ENCODE data around the gene PODNL1. TPM values are rescaled to one million over a fixed set of nuclear protein-coding genes. Genes with fewer than 3 reads are reported as not detected.

Gene PODNL1
- total and polyA plus RNA-seq, 2 experiments from 2014 or later = 0.17 to 2.4 TPM

- Histone ChIP-seq H3K4me2 (no peak overlapping the region), H4K20me1 (ENCODE audit: insufficient read depth, poor library complexity, severe bottlenecking) (no peaks in the 10 kb centered on the region), H3K4me3 (no peak overlapping the region), H3K9me2 (replicated peaks; ENCODE audit: insufficient read depth) (no peaks in the 10 kb centered on the region), H3K79me2 (no peaks in the 10 kb centered on the region), H3K9me3 (ENCODE audit: low read depth) (no peaks in the 10 kb centered on the region), H2AFZ (no peak overlapping the region), H3K27ac (no peak overlapping the region), H3K36me3 (replicated peaks; ENCODE audit: insufficient read depth, low read depth) (no peaks in the 10 kb centered on the region), H3K27me3 (no peaks in the 10 kb centered on the region), H3K4me1 (ENCODE audit: insufficient read depth) (no peaks in the 10 kb centered on the region)
- no peak for TF ChIP-seq CTCF (IDR thresholded peaks at IDR 0.05; ENCODE audit: poor library complexity)
- no peak for TF ChIP-seq EZH2 (IDR thresholded peaks at IDR 0.05; ENCODE audit: borderline replicate concordance)
- no peak for TF ChIP-seq EZH2phosphoT487 (IDR thresholded peaks at IDR 0.05; ENCODE audit: low read depth, severe bottlenecking, unreplicated experiment)
- WGBS (ENCODE audit: low lambda C conversion rate, missing lambda C conversion rate) = 100% methylated on average over 9 of the region's 11 CpGs
- no peak for DNase-seq (ENCODE audit: low spot score)
Measured at GRCh38 chr19:13920524-13920923, 17.7 kb downstream of the PODNL1 start.

GRCh38 chr19:13918726-13919411 lies 19.3 kb downstream of the PODNL1 start:
- no peak overlapping the region for H3K27ac ChIP-seq
- H3K9me2 ChIP-seq (replicated peaks; ENCODE audit: insufficient read depth) = no peaks in the 10 kb centered on the region
- WGBS (ENCODE audit: low lambda C conversion rate, missing lambda C conversion rate) = 94% methylated on average over 20 of the region's 34 CpGs
- no peaks in the 10 kb centered on the region for H4K20me1 ChIP-seq (ENCODE audit: insufficient read depth, poor library complexity, severe bottlenecking)
- H3K36me3 ChIP-seq (replicated peaks; ENCODE audit: insufficient read depth, low read depth) = no peaks in the 10 kb centered on the region
- H2AFZ ChIP-seq = no peak overlapping the region
- TF ChIP-seq EZH2phosphoT487 (IDR thresholded peaks at IDR 0.05; ENCODE audit: low read depth, severe bottlenecking, unreplicated experiment) (no peak), EZH2 (IDR thresholded peaks at IDR 0.05; ENCODE audit: borderline replicate concordance) (no peak)
- DNase-seq (ENCODE audit: low spot score) = no peak
- H3K9me3 ChIP-seq (ENCODE audit: low read depth) = no peaks in the 10 kb centered on the region
- H3K79me2 ChIP-seq = no peaks in the 10 kb centered on the region
- H3K4me1 ChIP-seq (ENCODE audit: insufficient read depth) = no peaks in the 10 kb centered on the region
- H3K4me2 ChIP-seq = no peak overlapping the region
- H3K27me3 ChIP-seq = no peaks in the 10 kb centered on the region
- no peak overlapping the region for H3K4me3 ChIP-seq

GRCh38 chr19:13917888-13918406 lies 20.3 kb downstream of the PODNL1 start:
- Histone ChIP-seq H3K27me3 (no peaks in the 10 kb centered on the region), H2AFZ (no peak overlapping the region), H3K27ac (no peak overlapping the region), H3K79me2 (no peaks in the 10 kb centered on the region), H3K4me3 (no peak overlapping the region), H3K36me3 (replicated peaks; ENCODE audit: insufficient read depth, low read depth) (no peaks in the 10 kb centered on the region), H3K4me2 (no peak overlapping the region), H3K9me2 (replicated peaks; ENCODE audit: insufficient read depth) (no peaks in the 10 kb centered on the region), H4K20me1 (ENCODE audit: insufficient read depth, poor library complexity, severe bottlenecking) (no peaks in the 10 kb centered on the region), H3K9me3 (ENCODE audit: low read depth) (no peaks in the 10 kb centered on the region), H3K4me1 (ENCODE audit: insufficient read depth) (no peaks in the 10 kb centered on the region)
- 97% methylated on average over 14 of the region's 14 CpGs for WGBS (ENCODE audit: low lambda C conversion rate, missing lambda C conversion rate)
- no peak for DNase-seq (ENCODE audit: low spot score)
- TF ChIP-seq CTCF (IDR thresholded peaks at IDR 0.05; ENCODE audit: poor library complexity) (no peak), EZH2phosphoT487 (IDR thresholded peaks at IDR 0.05; ENCODE audit: low read depth, severe bottlenecking, unreplicated experiment) (no peak), EZH2 (IDR thresholded peaks at IDR 0.05; ENCODE audit: borderline replicate concordance) (no peak)

GRCh38 chr19:13914777-13915176 lies 23.4 kb downstream of the PODNL1 start:
- H3K4me3 ChIP-seq = no peak overlapping the region
- H3K9me3 ChIP-seq (ENCODE audit: low read depth) = no peaks in the 10 kb centered on the region
- no peaks in the 10 kb centered on the region for H3K79me2 ChIP-seq
- H3K9me2 ChIP-seq (replicated peaks; ENCODE audit: insufficient read depth) = no peaks in the 10 kb centered on the region
- no peaks in the 10 kb centered on the region for H4K20me1 ChIP-seq (ENCODE audit: insufficient read depth, poor library complexity, severe bottlenecking)
- no peaks in the 10 kb centered on the region for H3K27me3 ChIP-seq
- H3K4me1 ChIP-seq (ENCODE audit: insufficient read depth) = no peaks in the 10 kb centered on the region
- TF ChIP-seq EZH2 (IDR thresholded peaks at IDR 0.05; ENCODE audit: borderline replicate concordance) (no peak), CTCF (IDR thresholded peaks at IDR 0.05; ENCODE audit: poor library complexity) (no peak), EZH2phosphoT487 (IDR thresholded peaks at IDR 0.05; ENCODE audit: low read depth, severe bottlenecking, unreplicated experiment) (no peak)
- no peak overlapping the region for H3K4me2 ChIP-seq
- DNase-seq (ENCODE audit: low spot score) = no peak
- no peak overlapping the region for H2AFZ ChIP-seq
- H3K36me3 ChIP-seq (replicated peaks; ENCODE audit: insufficient read depth, low read depth) = no peaks in the 10 kb centered on the region
- no peak overlapping the region for H3K27ac ChIP-seq
- WGBS (ENCODE audit: low lambda C conversion rate, missing lambda C conversion rate) = 92% methylated on average over 3 of the region's 3 CpGs
